GM12892 (cell line): ENCODE data around the gene FAM174C.

Experiments used
- DNase-seq: peaks from one replicate; pipeline ENCODE4 v3.0.0; 2011; ENCODE audit not compliant: insufficient read length
- FAIRE-seq: peaks from 2 replicates; lab custom pipeline; 2011; peaks lifted over from hg19 to GRCh38; lab: Jason Lieb, UNC
- POLR2A ChIP-seq: IDR thresholded peaks from 2 replicates; pipeline ENCODE4 v1.6.1; 2011; ENCODE audit warnings: low read depth, low read length, control low read depth
- POLR2AphosphoS5 ChIP-seq: IDR thresholded peaks from 2 replicates; pipeline ENCODE4 v1.6.1; 2011; ENCODE audit warnings: low read depth, low read length, control low read depth
- TAF1 ChIP-seq: IDR thresholded peaks from 2 replicates; pipeline ENCODE4 v1.6.1; 2011; ENCODE audit warnings: low read depth, mild to moderate bottlenecking, control low read depth, low read length, borderline replicate concordance

FAM174C gene

DNA sequence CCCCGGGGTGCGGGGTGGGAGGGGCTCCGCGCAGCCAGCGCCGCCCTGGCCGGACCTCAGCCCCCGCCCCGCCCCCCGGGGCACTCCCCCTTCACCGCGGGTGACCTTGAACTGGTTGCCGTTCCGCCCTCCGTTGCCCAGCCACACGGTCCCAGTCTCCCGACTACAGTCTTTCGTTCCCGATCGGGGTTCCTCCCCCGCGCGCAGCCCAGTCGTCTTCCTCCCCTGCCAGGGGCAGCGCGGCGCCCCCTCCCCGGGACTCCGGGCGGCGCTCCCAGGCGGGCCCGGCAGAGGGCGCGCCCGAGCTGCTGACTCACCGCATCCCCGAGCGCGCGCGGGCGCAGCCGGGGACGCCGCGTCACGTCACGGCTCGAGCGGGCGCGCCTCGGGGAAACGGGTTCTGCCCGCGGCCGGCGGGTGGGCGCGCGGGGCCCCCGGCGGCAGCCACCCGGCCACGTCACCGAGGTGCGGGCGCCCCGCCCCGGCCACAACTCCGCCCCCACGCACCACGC lies 26.5 kb upstream of the FAM174C start:
- peak; percentile 88 for FAIRE-seq
- DNase-seq = peak; percentile 73
- peak; percentile 28; the same call in 1 of the 2 replicates for TF ChIP-seq POLR2A
- no peak for TF ChIP-seq TAF1

DNA sequence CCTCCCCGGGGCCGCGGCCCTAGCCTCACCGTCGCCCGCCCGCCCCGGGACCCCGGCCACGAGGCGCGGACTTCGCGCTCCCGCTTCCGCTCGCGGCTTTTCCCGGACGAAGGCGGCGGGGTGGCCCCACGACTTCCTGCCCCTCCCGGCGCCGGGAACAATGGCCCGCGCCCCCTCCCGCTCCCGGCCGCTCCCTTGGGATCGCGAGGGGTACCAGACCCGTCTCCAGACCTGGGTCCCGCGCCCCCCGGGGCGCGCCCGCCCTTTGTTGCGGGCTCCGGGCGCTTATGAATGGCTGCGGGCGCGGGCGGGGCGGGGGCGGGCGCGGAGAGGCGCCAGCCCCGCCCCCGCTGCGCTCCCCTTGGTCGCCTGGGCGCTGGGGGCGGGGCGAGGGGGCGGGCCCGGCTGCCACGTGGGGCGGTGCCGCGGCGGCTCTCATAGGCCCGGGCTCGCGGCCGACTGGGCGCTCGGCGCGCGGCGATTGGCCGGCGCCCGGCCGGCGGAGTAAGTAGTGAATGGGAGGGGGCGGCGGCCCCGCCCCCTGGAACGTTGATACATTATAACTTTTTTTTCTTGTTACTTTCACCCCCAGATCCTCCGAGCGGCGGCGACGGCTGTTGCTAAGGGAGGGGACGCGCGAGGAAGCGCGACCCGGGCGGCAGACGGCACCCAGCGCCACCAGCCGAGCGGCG lies 25.9 kb upstream of the FAM174C start:
- FAIRE-seq (peak; percentile 93), DNase-seq (peak; percentile 92)
- TF ChIP-seq POLR2A (peak; percentile 80; the same call in 1 of the 2 replicates), POLR2AphosphoS5 (0 out of 2 replicates have a peak, but pooled peaks have one; percentile 53), TAF1 (no peak)

DNA sequence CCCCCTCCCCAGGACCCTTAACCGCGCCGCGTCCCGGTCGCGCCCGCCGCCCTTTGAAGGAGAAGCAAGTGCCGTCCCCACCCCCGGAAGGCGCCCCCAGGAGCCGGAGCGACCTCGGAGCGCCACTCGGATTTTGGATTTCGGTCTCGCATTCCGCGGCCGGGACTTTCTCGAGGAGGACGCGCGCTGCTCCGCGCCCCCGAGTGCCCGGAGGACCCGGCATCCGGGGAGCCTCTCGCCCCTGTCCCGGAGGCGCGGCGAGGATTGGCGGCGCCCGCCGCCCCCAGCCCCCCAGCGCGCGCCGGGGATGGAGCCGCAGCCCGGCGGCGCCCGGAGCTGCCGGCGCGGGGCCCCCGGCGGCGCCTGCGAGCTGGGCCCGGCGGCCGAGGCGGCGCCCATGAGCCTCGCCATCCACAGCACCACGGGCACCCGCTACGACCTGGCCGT lies 25.3 kb upstream of the FAM174C start:
- DNase-seq = no peak
- no peak for FAIRE-seq
- no peak for TF ChIP-seq TAF1
- no peak for TF ChIP-seq POLR2AphosphoS5
- no peak for TF ChIP-seq POLR2A

DNA sequence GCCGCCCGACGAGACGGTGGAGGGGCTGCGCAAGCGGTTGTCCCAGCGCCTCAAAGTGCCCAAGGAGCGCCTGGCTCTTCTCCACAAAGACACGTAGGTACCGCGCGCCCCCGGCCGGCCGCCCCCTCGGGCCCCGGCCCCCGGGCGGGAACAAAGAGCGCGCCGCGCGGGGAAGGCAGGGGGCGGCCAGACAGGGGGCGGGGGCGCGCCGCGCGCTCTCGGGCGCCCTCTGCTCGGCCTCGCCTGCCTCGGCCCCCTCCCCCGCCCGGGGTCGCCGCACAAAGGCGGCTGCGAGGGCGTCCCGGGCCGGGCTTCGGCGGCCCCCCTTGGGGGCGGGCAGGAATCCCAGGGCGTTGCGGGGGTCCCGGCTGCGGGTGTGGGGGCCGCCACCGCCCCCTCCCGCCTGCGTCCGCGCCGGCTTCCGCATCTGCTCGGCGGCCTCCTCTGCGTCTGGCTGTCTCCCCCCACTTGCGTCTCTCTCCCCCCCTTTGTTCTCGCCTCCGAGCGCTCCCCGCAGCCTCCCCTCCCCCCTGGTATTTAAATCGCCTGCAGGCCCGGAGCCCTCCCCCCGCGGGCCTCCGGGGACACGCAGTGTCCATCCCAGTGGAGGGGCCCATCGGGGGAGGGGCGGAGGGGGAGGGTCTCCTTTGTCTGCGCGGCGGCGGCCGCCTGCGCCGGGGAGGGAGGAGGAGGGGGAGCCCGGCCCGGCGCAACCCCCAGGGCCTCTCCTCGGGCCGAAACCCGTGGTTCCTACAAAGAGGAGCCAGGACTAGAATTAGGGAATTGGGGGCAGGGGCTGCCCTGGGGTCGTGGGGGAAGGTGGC lies 24.7 kb upstream of the FAM174C start:
- FAIRE-seq (no peak), DNase-seq (no peak)
- TF ChIP-seq POLR2AphosphoS5 = no peak

DNA sequence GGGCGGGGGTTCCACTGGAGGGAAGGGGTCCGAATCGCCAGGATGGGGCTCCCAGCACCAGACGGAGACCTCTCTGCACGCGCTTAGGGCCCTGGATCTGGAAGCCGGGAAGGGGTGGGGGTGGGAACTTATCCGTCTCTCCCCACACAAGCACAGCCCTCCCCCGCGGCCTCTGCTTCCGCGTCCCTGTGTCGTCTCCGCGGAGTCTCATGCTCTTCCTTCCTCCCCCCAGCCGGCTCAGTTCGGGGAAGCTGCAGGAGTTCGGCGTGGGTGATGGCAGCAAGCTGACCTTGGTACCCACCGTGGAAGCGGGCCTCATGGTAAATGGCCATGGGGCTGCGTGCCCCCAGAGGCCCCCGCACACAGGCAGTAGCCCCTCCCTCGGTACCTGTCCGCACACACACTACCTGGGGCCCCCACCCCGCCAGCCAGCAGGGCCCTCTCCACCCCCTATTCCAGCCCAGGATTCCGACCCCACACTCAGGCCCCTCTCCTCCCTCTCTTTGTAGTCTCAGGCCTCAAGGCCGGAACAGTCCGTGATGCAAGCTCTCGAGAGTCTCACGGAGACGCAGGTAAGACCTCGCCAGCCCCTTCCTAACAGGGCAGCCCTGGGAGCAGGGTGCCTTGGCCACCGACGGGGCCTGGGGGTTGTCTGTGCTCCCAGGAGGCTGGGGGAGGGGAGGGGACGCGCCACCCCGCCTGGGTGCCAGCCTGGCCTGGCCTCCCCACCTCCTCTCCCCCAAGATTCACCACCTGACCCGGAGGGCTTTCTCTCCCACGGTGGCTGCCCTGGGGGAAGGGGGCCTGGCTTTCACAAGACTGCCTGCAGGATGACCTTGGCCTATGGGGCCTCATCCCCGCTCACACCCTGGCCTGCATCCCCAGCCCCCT lies 23.8 kb upstream of the FAM174C start:
- TF ChIP-seq POLR2AphosphoS5 (no peak; the same call in 1 of the 2 replicates), POLR2A (peak; percentile 45; the same call in 1 of the 2 replicates), TAF1 (no peak)
- no peak for DNase-seq
- peak; percentile 89 for FAIRE-seq

DNA sequence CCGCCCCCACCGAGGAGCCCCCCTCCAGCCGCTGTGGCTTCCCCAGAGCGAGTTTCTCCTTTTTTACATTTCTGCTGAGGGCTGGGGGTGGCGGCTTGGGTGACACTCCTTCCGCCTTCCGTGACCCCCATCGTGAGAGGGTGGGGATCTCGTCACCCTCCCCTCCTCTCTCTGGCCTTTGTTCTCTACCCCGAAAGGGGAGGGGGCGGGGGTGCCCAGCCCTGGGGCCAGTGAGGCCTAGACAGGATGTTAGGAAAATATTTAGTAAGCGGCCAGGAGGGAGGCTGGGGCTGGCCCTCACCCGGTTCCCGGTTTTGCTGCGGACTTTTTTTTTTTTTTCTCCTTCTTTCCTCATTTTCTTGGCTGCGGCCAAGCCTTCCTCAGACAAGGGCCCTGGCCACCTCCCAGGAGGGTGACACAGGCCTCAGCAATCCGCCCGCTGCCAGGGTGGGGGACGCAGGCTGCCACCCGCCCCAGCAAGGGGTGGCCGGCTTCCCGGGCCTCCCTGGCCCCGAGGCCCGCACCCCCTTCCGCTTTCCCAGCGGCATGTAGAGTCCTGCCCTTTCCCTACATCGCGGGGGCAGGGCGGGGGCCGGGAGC lies 23.0 kb upstream of the FAM174C start:
- TF ChIP-seq POLR2A = no peak
- TF ChIP-seq POLR2AphosphoS5 = no peak
- TF ChIP-seq TAF1 = no peak
- FAIRE-seq = no peak
- no peak for DNase-seq

DNA sequence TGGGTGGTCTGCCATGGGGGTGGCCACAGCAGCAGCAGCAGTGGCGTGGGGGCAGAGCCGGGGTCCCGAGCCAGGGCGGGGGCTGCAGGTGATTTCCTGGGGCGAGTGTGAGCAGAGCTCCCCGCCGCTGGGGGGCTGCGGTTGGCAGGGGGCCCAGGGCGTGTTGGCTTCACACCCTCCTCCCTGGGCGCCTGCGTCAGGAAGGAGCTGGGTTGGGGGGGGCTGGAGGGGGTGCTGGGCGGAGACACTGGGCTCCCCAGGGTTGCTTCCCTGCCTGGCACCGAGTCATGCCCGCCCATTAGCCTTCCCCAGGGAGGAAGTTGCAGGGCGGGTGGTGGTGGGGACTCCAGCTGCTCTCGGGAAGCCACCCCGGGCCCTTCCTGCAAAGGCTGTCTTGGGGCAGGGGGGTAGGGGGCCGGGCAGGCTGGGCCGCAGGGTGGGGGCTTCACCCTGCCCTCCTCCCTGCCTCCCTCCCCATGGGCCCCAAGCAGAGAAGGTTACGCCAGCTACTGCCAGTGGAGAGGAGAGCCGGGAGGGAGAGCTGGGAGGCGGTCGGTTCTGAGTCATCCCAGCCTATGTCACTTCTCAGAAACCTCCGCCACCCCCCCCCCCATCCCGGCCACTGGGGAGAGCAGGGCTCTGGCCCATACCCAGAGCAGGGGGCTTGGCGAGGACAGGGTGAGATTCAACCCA lies 22.4 kb upstream of the FAM174C start:
- TF ChIP-seq TAF1 (no peak), POLR2AphosphoS5 (no peak), POLR2A (no peak)
- peak; percentile 86 for FAIRE-seq
- DNase-seq = no peak

DNA sequence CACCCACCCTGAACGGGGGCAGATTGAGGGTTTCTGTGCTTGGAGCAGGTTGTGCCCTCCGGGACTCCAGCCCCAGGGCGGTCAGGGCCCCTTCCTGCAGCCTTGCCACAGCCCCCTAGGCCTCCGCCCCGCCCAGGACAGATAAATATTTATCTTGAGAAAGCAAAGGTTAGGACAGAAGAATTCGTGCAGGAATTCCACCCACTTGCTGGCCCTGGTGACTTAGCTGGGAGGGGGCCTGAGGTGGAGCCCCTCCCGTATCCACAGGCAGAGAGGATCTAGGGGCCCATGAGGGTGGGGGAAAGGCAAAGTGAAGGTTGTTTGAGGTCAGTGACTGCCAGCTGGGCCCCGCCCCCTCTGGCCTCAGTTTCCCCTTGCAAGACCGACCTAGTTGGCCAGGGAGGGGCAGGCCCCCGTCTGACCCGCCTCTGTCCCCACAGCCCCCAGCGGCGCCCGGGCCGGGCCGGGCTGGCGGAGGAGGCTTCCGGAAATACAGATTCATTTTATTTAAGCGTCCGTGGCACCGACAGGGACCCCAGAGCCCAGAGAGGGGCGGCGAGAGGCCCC lies 21.7 kb upstream of the FAM174C start:
- no peak for DNase-seq
- no peak for FAIRE-seq
- no peak for TF ChIP-seq TAF1

DNA sequence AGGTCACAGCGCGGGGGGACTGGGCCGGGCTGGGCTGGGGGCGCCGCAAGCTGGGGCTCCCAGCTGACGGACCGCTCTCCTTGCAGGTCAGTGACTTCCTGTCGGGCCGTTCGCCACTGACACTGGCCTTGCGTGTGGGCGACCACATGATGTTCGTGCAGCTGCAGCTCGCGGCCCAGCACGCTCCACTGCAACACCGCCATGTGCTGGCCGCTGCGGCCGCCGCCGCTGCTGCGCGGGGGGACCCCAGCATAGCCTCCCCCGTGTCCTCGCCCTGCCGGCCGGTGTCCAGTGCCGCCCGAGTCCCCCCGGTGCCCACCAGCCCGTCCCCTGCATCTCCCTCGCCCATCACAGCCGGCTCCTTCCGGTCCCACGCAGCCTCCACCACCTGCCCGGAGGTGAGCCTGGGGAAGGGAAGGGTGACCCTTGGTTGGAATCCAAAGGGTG lies 21.2 kb upstream of the FAM174C start:
- TF ChIP-seq TAF1 (no peak), POLR2AphosphoS5 (no peak), POLR2A (no peak)
- DNase-seq = no peak
- no peak for FAIRE-seq
